Measurements from ENCODE around the gene ORMDL3.

The ORMDL3 gene

DNA sequence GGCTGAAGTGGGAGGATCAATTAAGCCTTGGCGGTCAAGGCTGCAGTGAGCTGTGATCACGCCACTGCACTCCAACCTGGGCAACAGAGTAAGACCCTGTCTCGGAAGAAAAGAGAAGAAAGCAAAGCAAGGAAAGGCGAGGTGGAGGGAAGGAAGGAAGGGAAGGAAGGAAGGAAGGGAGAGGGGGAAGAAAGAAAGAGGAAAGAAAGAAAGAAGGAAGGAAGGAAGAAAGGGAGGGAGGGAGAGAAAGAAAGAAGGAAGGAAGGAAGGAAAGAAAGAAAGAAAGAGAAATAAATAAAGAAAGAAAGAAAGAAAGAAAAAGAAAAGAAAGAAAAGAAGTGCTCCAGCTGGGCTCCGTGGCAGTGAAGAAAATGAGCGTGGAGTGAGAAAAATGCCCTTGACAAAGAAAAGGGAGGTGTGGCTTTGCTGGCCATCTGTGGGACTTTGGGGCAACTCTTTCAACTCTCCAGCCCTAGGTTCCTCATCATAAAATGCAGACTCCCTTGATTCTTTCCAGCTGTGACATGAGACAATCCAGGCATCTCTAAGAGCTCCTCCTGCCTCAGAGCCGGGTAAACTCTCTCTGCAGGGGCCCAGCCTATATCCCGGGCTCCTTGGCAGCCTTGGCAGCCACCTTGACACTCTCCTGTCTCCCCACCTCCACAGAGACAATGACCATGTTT is 37.8 kb upstream of the ORMDL3 start:
- H3K4me3 ChIP-seq (replicated peaks; ENCODE audit: insufficient read depth, low read length), result no peak overlapping the region
- no peaks in the 10 kb centered on the region for H3K27me3 ChIP-seq (ENCODE audit: insufficient read depth, poor library complexity, severe bottlenecking)
- TF ChIP-seq SPI1 (IDR thresholded peaks at IDR 0.05; ENCODE audit: borderline replicate concordance, low read depth), result no peak
- no peak for DNase-seq (ENCODE audit: low read depth in 1 of 2, low spot score in 1 of 2)
- H3K27ac ChIP-seq (replicated peaks), result no peak overlapping the region

DNA sequence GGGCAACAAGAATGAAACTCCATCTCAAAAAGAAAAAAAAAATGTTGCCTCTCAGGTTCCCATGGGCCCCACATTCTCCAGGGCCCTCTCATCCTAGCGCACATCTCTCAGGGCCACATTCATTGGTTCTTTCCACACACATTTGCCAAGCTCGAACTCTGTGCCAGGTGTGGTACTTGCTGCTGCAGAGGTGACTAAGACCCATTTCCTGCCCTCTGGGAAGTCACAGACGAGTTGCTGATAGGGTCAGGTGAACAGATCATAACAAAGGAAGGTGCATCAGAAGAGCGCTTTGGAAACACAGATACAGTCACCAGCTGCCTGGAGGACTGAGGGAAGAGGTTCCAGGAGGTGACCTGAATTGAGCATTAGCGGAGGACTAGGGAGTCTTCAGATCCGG is 36.4 kb upstream of the ORMDL3 start:
- no peak overlapping the region for H3K27ac ChIP-seq (replicated peaks)
- DNase-seq (ENCODE audit: low read depth in 1 of 2, low spot score in 1 of 2), result no peak
- H3K4me3 ChIP-seq (replicated peaks; ENCODE audit: insufficient read depth, low read length), result no peak overlapping the region
- H3K27me3 ChIP-seq (ENCODE audit: insufficient read depth, poor library complexity, severe bottlenecking), result no peaks in the 10 kb centered on the region
- TF ChIP-seq REST (IDR thresholded peaks at IDR 0.05; ENCODE audit: insufficient replicate concordance, low read depth), result no peak
- TF ChIP-seq, protein P1, sequence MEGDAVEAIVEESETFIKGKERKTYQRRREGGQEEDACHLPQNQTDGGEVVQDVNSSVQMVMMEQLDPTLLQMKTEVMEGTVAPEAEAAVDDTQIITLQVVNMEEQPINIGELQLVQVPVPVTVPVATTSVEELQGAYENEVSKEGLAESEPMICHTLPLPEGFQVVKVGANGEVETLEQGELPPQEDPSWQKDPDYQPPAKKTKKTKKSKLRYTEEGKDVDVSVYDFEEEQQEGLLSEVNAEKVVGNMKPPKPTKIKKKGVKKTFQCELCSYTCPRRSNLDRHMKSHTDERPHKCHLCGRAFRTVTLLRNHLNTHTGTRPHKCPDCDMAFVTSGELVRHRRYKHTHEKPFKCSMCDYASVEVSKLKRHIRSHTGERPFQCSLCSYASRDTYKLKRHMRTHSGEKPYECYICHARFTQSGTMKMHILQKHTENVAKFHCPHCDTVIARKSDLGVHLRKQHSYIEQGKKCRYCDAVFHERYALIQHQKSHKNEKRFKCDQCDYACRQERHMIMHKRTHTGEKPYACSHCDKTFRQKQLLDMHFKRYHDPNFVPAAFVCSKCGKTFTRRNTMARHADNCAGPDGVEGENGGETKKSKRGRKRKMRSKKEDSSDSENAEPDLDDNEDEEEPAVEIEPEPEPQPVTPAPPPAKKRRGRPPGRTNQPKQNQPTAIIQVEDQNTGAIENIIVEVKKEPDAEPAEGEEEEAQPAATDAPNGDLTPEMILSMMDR (IDR thresholded peaks at IDR 0.05; ENCODE audit: insufficient read depth, low read length), result no peak
- TF ChIP-seq GABPA (IDR thresholded peaks at IDR 0.05; ENCODE audit: low read depth), result no peak
- no peak for TF ChIP-seq SPI1 (IDR thresholded peaks at IDR 0.05; ENCODE audit: borderline replicate concordance, low read depth)
- TF ChIP-seq POLR2AphosphoS5 (IDR thresholded peaks at IDR 0.05; ENCODE audit: low read depth), result no peak

- H3K27ac ChIP-seq (replicated peaks), result no peak within 1 kb of the TSS
- H3K4me3 ChIP-seq (replicated peaks; ENCODE audit: insufficient read depth, low read length), result no peak within 1 kb of the TSS
- TF ChIP-seq, protein P1 (IDR thresholded peaks at IDR 0.05; ENCODE audit: insufficient read depth, low read length), result no peak
- TF ChIP-seq REST (IDR thresholded peaks at IDR 0.05; ENCODE audit: insufficient replicate concordance, low read depth), result no peak
- no peak for TF ChIP-seq GABPA (IDR thresholded peaks at IDR 0.05; ENCODE audit: low read depth)
- TF ChIP-seq SPI1 (IDR thresholded peaks at IDR 0.05; ENCODE audit: borderline replicate concordance, low read depth), result no peak
- TF ChIP-seq POLR2AphosphoS5 (IDR thresholded peaks at IDR 0.05; ENCODE audit: low read depth), result no peak
- no peaks in the 10 kb centered on the region for H3K27me3 ChIP-seq (ENCODE audit: insufficient read depth, poor library complexity, severe bottlenecking)
- DNase-seq (ENCODE audit: low read depth in 1 of 2, low spot score in 1 of 2), result no peak
Measured at GRCh38 chr17:39962642-39963220, 35.3 kb upstream of the ORMDL3 start, which contains the start of gene GSDMA. TSS of gene GSDMA (plus strand) at chr17:39963004. CDS start at chr17:39965688, 2,684 bp downstream.

DNA sequence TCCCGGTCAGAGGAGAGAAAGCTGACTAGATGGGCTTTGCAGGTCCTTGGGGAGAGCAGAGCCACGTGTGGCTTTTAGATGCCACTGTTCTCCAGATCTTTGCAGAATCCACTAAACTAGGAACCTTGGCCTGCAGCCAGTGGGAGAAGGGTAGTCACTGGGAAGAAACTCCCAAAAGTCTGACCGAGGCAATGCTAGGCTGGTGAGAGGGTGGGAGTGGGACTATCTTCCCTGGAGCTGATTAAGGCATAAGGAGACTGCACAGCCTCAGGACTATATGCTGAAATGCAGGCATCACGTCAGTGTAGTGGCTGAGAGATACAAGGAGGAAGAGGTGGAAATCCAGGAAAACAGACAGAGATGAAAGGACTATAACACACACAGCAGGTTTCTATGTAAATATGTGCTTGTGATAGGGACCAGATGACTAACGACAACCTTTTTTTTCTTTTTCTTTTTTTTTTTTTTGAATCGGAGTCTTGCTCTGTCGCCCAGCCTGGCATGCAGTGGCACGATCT is 33.2 kb upstream of the ORMDL3 start:
- no peak for TF ChIP-seq REST (IDR thresholded peaks at IDR 0.05; ENCODE audit: insufficient replicate concordance, low read depth)
- TF ChIP-seq GABPA (IDR thresholded peaks at IDR 0.05; ENCODE audit: low read depth), result no peak
- TF ChIP-seq SPI1 (IDR thresholded peaks at IDR 0.05; ENCODE audit: borderline replicate concordance, low read depth), result no peak
- no peak for TF ChIP-seq POLR2AphosphoS5 (IDR thresholded peaks at IDR 0.05; ENCODE audit: low read depth)
- TF ChIP-seq, protein P1 (IDR thresholded peaks at IDR 0.05; ENCODE audit: insufficient read depth, low read length), result no peak
- Histone ChIP-seq H3K27ac (replicated peaks) (no peak overlapping the region), H3K4me3 (replicated peaks; ENCODE audit: insufficient read depth, low read length) (no peak overlapping the region), H3K27me3 (ENCODE audit: insufficient read depth, poor library complexity, severe bottlenecking) (no peaks in the 10 kb centered on the region)
- no peak for DNase-seq (ENCODE audit: low read depth in 1 of 2, low spot score in 1 of 2)

Measured in HL-60 (cell line).